PC-9 (cell line): Measurements from ENCODE around the gene CNGA3. TPM values are rescaled to one million over a fixed set of nuclear protein-coding genes. Genes with fewer than 3 reads are reported as not detected.

Experiments used
- BruUV-seq: library from RNA; stranded (reverse); fragments of 400-500 nt; replicated peaks from 2 replicates; lab custom pipeline; 2021; lab: Mats Ljungman, UMichigan
- CTCF ChIA-PET: fragments of 300-600 bp; sonication (Branson Sonifier 250); formaldehyde crosslinking; loops from one replicate; lab custom pipeline; 2022; ENCODE audit warnings: antibody characterized with exemption; lab: Charles Lee
- POLR2A ChIA-PET: fragments of 300-600 bp; sonication (Branson Sonifier 250); formaldehyde crosslinking; loops from one replicate; lab custom pipeline; 2022; ENCODE audit warnings: antibody characterized with exemption; ENCODE audit not compliant: unreplicated experiment; lab: Charles Lee
- DNase-seq, 2 experiments: peaks; one replicate each; pipeline versions ENCODE4 v3.0.0 to v3.0.0-alpha.2; 2015 to 2022; ENCODE audit warnings: mixed read lengths in 1 of 2
- H2AFZ ChIP-seq: fragments of 200-600 bp; sonication (generic); 2 replicates; pipeline ENCODE4 v1.8.1; 2017; ENCODE audit warnings: antibody characterized with exemption
- H3F3A ChIP-seq: fragments of 200-600 bp; sonication (generic); 2 replicates; pipeline ENCODE4 v1.8.1; 2017; ENCODE audit warnings: antibody characterized with exemption, mild to moderate bottlenecking, low read depth; ENCODE audit not compliant: insufficient read depth
- H3K27ac ChIP-seq: fragments of 200-600 bp; sonication (generic); 2 replicates; pipeline ENCODE4 v1.6.1; 2016; ENCODE audit warnings: mixed run types
- H3K27me3 ChIP-seq: fragments of 200-600 bp; sonication (generic); 2 replicates; pipeline ENCODE4 v1.6.1; 2016; ENCODE audit warnings: low read depth, mixed run types; ENCODE audit not compliant: insufficient read depth
- H3K36me3 ChIP-seq: fragments of 200-600 bp; sonication (generic); 2 replicates; pipeline ENCODE4 v1.6.1; 2016; ENCODE audit warnings: low read depth, mixed run types
- H3K4me1 ChIP-seq: fragments of 200-600 bp; sonication (generic); replicated peaks from 2 replicates; pipeline ENCODE4 v1.6.1; 2016; ENCODE audit warnings: mixed run types; ENCODE audit not compliant: insufficient read depth
- H3K4me2 ChIP-seq: fragments of 200-600 bp; sonication (generic); 2 replicates; pipeline ENCODE4 v1.6.1; 2017; ENCODE audit warnings: mixed run types
- H3K4me3 ChIP-seq: fragments of 200-600 bp; sonication (generic); 2 replicates; pipeline ENCODE4 v1.6.1; 2016; ENCODE audit warnings: mixed run types
- H3K79me2 ChIP-seq: fragments of 200-600 bp; sonication (generic); 2 replicates; pipeline ENCODE4 v1.6.1; 2017; ENCODE audit warnings: low read depth, mixed run types
- H3K9me2 ChIP-seq: fragments of 200-600 bp; sonication (generic); 2 replicates; pipeline ENCODE4 v1.8.1; 2017; ENCODE audit warnings: mild to moderate bottlenecking; ENCODE audit not compliant: insufficient read depth
- H3K9me3 ChIP-seq: fragments of 200-600 bp; sonication (generic); 2 replicates; pipeline ENCODE4 v1.8.1; 2016; ENCODE audit warnings: low read depth; ENCODE audit not compliant: insufficient read depth
- H4K20me1 ChIP-seq: fragments of 200-600 bp; sonication (generic); 2 replicates; pipeline ENCODE4 v1.8.1; 2017; ENCODE audit not compliant: insufficient read depth
- CTCF ChIP-seq: fragments of 200-600 bp; sonication (generic); conservative IDR thresholded peaks from 2 replicates; pipeline ENCODE4 v1.6.1; 2017; ENCODE audit warnings: mixed run types, antibody characterized with exemption, mild to moderate bottlenecking, moderate library complexity
- EZH2 ChIP-seq: fragments of 200-600 bp; sonication (generic); IDR thresholded peaks from 2 replicates; pipeline ENCODE4 v1.8.0; 2017; ENCODE audit warnings: antibody characterized with exemption, low read depth
- intact Hi-C: fragments of 100-400 bp; cut with micrococcal nuclease; formaldehyde crosslinking; loops from one replicate; pipeline ENCODE4 v1.10.0; 2022; ENCODE audit not compliant: unreplicated experiment
- total RNA-seq: library from RNA; stranded (reverse); gene quantifications from 2 replicates; pipeline ENCODE4 v1.2.3, GENCODE V29; 2021

Gene CNGA3
- total RNA-seq, 1 experiment from 2014 or later: not detected

DNA sequence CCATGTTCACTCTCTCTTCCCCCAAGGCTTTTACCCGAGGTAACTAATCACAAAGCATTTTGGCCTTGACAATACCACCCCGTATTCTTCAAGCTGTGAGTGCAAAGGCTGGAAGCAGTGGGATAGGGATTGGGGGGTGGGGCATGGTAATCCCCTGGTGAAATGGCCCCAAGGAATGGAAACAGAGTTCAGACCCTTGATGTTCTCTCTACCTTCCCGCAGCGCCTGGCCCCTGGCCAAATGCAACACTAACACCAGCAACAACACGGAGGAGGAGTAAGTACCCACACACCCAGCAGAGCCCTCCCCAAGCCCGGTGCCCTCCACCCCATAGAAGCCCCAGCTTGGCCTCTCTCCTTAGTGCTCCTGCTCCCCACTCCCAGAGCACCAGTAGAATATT lies 36.9 kb downstream of the CNGA3 start:
- intact Hi-C loops: loop anchor here (10.0 kb wide), 1 partner anchor 198 kb away; no protein-coding TSS in a partner anchor
- H3K27ac ChIP-seq: no peak overlapping the region
- BruUV-seq: no TSS peak

GRCh38 chr2:98385050-98385699 lies 38.9 kb downstream of the CNGA3 start:
- no peaks in the 10 kb centered on the region; the same call in 1 of the 2 replicates for H3K9me2 ChIP-seq
- H3K27ac ChIP-seq: no peak overlapping the region
- no peaks in the 10 kb centered on the region for H3K36me3 ChIP-seq
- no peak overlapping the region for H3K4me2 ChIP-seq
- no peaks in the 10 kb centered on the region for H3K9me3 ChIP-seq
- no peak overlapping the region for H2AFZ ChIP-seq
- peak; percentile 63 to 74 for DNase-seq
- POLR2A ChIA-PET: no interaction called here
- H3F3A ChIP-seq: no peaks in the 10 kb centered on the region
- no peak overlapping the region for H3K4me3 ChIP-seq
- no peaks in the 10 kb centered on the region for H3K79me2 ChIP-seq
- H3K4me1 ChIP-seq: no peaks in the 10 kb centered on the region
- H4K20me1 ChIP-seq: no peaks in the 10 kb centered on the region
- CTCF ChIA-PET: interaction anchor here (0.6 to 1.0 kb wide), 4 partner anchors 156 to 688 kb away, joined by 3 to 10 read pairs (median 4); no protein-coding TSS in a partner anchor
- no TSS peak for BruUV-seq
- H3K27me3 ChIP-seq: peaks cover 25% of the 10 kb centered on the region
- intact Hi-C loops: loop anchor here (1.0 to 10.0 kb wide), 3 partner anchors 200 to 685 kb away; no protein-coding TSS in a partner anchor
- TF ChIP-seq EZH2: no peak
- peak; percentile 99 for TF ChIP-seq CTCF

More for the DNA sequence above, 36.9 kb downstream of the CNGA3 start:
- no peak for DNase-seq
- no peak overlapping the region for H2AFZ ChIP-seq
- ChIA-PET CTCF (interaction anchor here (1.3 kb wide), 1 partner anchor 683 kb away, joined by 4 read pairs; no protein-coding TSS in a partner anchor), POLR2A (no interaction called here)
- no peaks in the 10 kb centered on the region for H3K36me3 ChIP-seq
- peaks cover 13% of the 10 kb centered on the region for H3K4me1 ChIP-seq
- no peaks in the 10 kb centered on the region for H3K9me3 ChIP-seq
- TF ChIP-seq CTCF (no peak), EZH2 (no peak)
- peaks cover 17% of the 10 kb centered on the region for H3K27me3 ChIP-seq
- no peaks in the 10 kb centered on the region for H4K20me1 ChIP-seq
- H3F3A ChIP-seq: no peaks in the 10 kb centered on the region
- no peak overlapping the region for H3K4me2 ChIP-seq
- H3K79me2 ChIP-seq: no peaks in the 10 kb centered on the region
- no peaks in the 10 kb centered on the region; the same call in 1 of the 2 replicates for H3K9me2 ChIP-seq
- no peak overlapping the region for H3K4me3 ChIP-seq

DNA sequence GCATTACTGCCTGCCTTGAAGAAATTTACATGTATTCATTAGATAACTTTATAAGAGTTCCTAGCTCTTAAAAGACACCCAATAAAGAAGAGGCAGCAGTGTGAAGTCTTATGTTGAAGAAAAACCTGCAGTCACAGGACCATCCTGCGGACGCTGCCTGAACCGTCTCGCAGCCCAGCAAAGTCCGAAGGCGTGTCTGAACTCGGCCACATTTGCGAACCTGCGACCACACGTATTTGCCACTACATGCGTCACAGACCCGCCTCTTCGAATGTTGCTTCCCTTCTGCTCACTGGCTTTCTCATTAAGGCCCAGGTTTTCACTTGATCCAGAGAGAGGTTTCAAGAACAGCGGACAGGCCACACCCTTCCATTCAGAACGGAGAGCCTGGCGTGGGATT lies 41.2 kb downstream of the CNGA3 start:
- BruUV-seq: no TSS peak
- intact Hi-C loops: loop anchor here (10.0 kb wide), 1 partner anchor 203 kb away; no protein-coding TSS in a partner anchor
- ChIA-PET POLR2A (no interaction called here), CTCF (no interaction called here)
- H3K27ac ChIP-seq: no peak overlapping the region
- H3K79me2 ChIP-seq: no peaks in the 10 kb centered on the region
- peaks cover 25% of the 10 kb centered on the region for H3K27me3 ChIP-seq
- no peak for TF ChIP-seq CTCF
- TF ChIP-seq EZH2: no peak
- no peak overlapping the region for H2AFZ ChIP-seq
- H3K9me2 ChIP-seq: no peaks in the 10 kb centered on the region
- no peak for DNase-seq
- H3K4me1 ChIP-seq: no peaks in the 10 kb centered on the region
- H4K20me1 ChIP-seq: no peaks in the 10 kb centered on the region
- H3K4me2 ChIP-seq: no peak overlapping the region
- H3F3A ChIP-seq: no peaks in the 10 kb centered on the region
- no peak overlapping the region for H3K4me3 ChIP-seq
- no peaks in the 10 kb centered on the region for H3K9me3 ChIP-seq
- no peaks in the 10 kb centered on the region for H3K36me3 ChIP-seq
